HEK293 (cell line): ENCODE data around the gene FLT3LG.
"Not testable (repeated sequence)": the region's sequence is repeated elsewhere in the genome, so short reads cannot be mapped to it uniquely, and the experiment has no call there.

ENCODE experiments used
- CTCF ChIA-PET: fragments of 350-600 bp; formaldehyde crosslinking; extraction: SDS; loops from one replicate; lab custom pipeline; 2021; ENCODE audit warnings: antibody characterized with exemption; lab: Yijun Ruan, JAX
- POLR2A ChIA-PET: fragments of 300-600 bp; formaldehyde crosslinking; extraction: SDS; loops from one replicate; lab custom pipeline; 2020; ENCODE audit warnings: antibody characterized with exemption, inconsistent platforms; lab: Yijun Ruan, JAX
- H3K27ac ChIP-seq: fragments of 200-500 bp; sonication (Bioruptor generic); 2 replicates; pipeline ENCODE4 v1.5.1; 2014; ENCODE audit warnings: low read depth, low read length, control low read depth, inconsistent platforms; ENCODE audit errors: extremely low read depth
- H3K36me3 ChIP-seq, 2 experiments: fragments of 200-500 bp in 1 of 2; sonication (Bioruptor generic) in 1 of 2; 1 replicate in 1 of 2; 2 replicates in 1 of 2; pipeline ENCODE4 v1.5.1; 2014 to 2017; ENCODE audit warnings: inconsistent platforms in 2 of 2, low read length in 2 of 2; ENCODE audit not compliant: control insufficient read depth in 2 of 2, insufficient read depth in 1 of 2
- H3K4me1 ChIP-seq: fragments of 200-500 bp; sonication (Bioruptor generic); 2 replicates; pipeline ENCODE4 v1.5.1; 2014; ENCODE audit warnings: mild to moderate bottlenecking, low read length, inconsistent platforms; ENCODE audit not compliant: control insufficient read depth, insufficient read depth
- H3K4me3 ChIP-seq: 2 replicates; pipeline ENCODE4 v1.5.1; 2011; ENCODE audit warnings: low read depth, mild to moderate bottlenecking, control low read depth, low read length, moderate library complexity
- H3K9me3 ChIP-seq: fragments of 200-500 bp; sonication (Bioruptor generic); 2 replicates; pipeline ENCODE4 v1.5.1; 2014; ENCODE audit warnings: low read depth, low read length, inconsistent platforms; ENCODE audit not compliant: control insufficient read depth, insufficient read depth
- SCRT1 ChIP-seq: fragments of 450-650 bp; formaldehyde crosslinking; IDR thresholded peaks from 2 replicates; pipeline ENCODE4 v1.5.1; 2016; ENCODE audit warnings: missing biosample characterization, missing genetic modification characterization, borderline replicate concordance
- ZBTB20 ChIP-seq: fragments of 450-650 bp; formaldehyde crosslinking; IDR thresholded peaks from 2 replicates; pipeline ENCODE4 v1.5.1; 2016; ENCODE audit warnings: missing biosample characterization, missing genetic modification characterization
- ZBTB48 ChIP-seq: fragments of 450-650 bp; formaldehyde crosslinking; IDR thresholded peaks from 2 replicates; pipeline ENCODE4 v1.5.1; 2016; ENCODE audit warnings: missing biosample characterization, missing genetic modification characterization
- ZNF121 ChIP-seq: fragments of 450-650 bp; formaldehyde crosslinking; IDR thresholded peaks from 2 replicates; pipeline ENCODE4 v1.5.1; 2016; ENCODE audit warnings: missing biosample characterization, missing genetic modification characterization
- ZNF132 ChIP-seq: fragments of 450-650 bp; formaldehyde crosslinking; IDR thresholded peaks from 2 replicates; pipeline ENCODE4 v1.5.1; 2017; ENCODE audit warnings: missing biosample characterization, missing genetic modification characterization, borderline replicate concordance
- ZNF561 ChIP-seq: fragments of 450-650 bp; IDR thresholded peaks from 2 replicates; pipeline ENCODE4 v1.5.1; 2018; ENCODE audit warnings: missing biosample characterization, missing genetic modification characterization, borderline replicate concordance
- ZNF76 ChIP-seq: fragments of 450-650 bp; formaldehyde crosslinking; IDR thresholded peaks from 2 replicates; pipeline ENCODE4; 2016; ENCODE audit warnings: low read depth, missing biosample characterization, missing genetic modification characterization, borderline replicate concordance
- TF ChIP-seq, protein P1 (sequence below): fragments of 450-650 bp; formaldehyde crosslinking; IDR thresholded peaks from 2 replicates; pipeline ENCODE4 v1.5.1; 2016; ENCODE audit warnings: missing biosample characterization, missing genetic modification characterization
- TF ChIP-seq, protein P2 (sequence below): fragments of 450-650 bp; formaldehyde crosslinking; IDR thresholded peaks from 2 replicates; pipeline ENCODE4 v1.5.1; 2016; ENCODE audit warnings: missing biosample characterization, missing genetic modification characterization
- TF ChIP-seq, protein P3 (sequence below): fragments of 450-650 bp; formaldehyde crosslinking; IDR thresholded peaks from 2 replicates; pipeline ENCODE4 v1.5.1; 2016; ENCODE audit warnings: missing biosample characterization, missing genetic modification characterization
- TF ChIP-seq, protein P4 (sequence below): fragments of 450-650 bp; formaldehyde crosslinking; IDR thresholded peaks from 2 replicates; pipeline ENCODE4 v1.5.1; 2017; ENCODE audit warnings: missing biosample characterization, missing genetic modification characterization
- TF ChIP-seq, protein P5 (sequence below): fragments of 450-650 bp; formaldehyde crosslinking; IDR thresholded peaks from 2 replicates; pipeline ENCODE4 v1.5.1; 2016; ENCODE audit warnings: missing biosample characterization, missing genetic modification characterization, borderline replicate concordance

The FLT3LG gene

DNA sequence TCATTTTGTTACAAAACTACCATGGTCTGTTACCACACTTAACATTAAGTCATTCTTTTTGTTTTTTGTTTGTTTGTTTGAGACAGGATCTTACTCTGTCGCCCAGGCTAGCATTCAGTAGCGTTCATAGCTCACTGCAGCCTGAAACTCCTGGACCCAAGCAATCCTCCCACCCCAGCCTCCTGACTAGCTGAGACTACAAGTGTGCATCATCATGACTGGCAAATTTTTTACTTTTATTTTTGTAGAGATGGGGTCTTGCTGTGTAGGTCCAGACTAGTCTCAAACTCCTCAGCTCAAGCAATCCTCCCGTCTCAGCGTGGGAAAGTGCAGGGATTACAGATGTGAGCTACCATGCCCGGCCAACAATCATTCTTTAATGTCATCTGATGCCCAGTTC, 17.7 kb upstream of the FLT3LG start:
- Histone ChIP-seq H3K36me3 (peaks cover 12 to 19% of the 10 kb centered on the region in 2 experiments), H3K9me3 (no peaks in the 10 kb centered on the region), H3K27ac (no peak overlapping the region), H3K4me1 (0 out of 2 replicates have a peak, but pooled peaks cover 6% of the 10 kb centered on the region), H3K4me3 (no peak overlapping the region)
- ChIA-PET POLR2A (interaction anchor here (0.6 to 1.3 kb wide), 2 partner anchors 39 to 103 kb away, joined by 4 read pairs; no protein-coding TSS in a partner anchor), CTCF (interaction anchor here (0.6 to 4.3 kb wide), 4 partner anchors 14 to 74 kb away, joined by 3 to 24 read pairs (median 10); partner anchors contain the start of gene FLT3LG)
- TF ChIP-seq, protein P1, sequence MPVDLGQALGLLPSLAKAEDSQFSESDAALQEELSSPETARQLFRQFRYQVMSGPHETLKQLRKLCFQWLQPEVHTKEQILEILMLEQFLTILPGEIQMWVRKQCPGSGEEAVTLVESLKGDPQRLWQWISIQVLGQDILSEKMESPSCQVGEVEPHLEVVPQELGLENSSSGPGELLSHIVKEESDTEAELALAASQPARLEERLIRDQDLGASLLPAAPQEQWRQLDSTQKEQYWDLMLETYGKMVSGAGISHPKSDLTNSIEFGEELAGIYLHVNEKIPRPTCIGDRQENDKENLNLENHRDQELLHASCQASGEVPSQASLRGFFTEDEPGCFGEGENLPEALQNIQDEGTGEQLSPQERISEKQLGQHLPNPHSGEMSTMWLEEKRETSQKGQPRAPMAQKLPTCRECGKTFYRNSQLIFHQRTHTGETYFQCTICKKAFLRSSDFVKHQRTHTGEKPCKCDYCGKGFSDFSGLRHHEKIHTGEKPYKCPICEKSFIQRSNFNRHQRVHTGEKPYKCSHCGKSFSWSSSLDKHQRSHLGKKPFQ (tag by site-specific recombination), result no peak
- TF ChIP-seq ZNF121 (tag by site-specific recombination), result peak; percentile 62; the same call in 1 of the 2 replicates
- no peak for TF ChIP-seq SCRT1 (tag by site-specific recombination)
- TF ChIP-seq ZNF76 (tag by site-specific recombination), result no peak
- TF ChIP-seq, protein P2, sequence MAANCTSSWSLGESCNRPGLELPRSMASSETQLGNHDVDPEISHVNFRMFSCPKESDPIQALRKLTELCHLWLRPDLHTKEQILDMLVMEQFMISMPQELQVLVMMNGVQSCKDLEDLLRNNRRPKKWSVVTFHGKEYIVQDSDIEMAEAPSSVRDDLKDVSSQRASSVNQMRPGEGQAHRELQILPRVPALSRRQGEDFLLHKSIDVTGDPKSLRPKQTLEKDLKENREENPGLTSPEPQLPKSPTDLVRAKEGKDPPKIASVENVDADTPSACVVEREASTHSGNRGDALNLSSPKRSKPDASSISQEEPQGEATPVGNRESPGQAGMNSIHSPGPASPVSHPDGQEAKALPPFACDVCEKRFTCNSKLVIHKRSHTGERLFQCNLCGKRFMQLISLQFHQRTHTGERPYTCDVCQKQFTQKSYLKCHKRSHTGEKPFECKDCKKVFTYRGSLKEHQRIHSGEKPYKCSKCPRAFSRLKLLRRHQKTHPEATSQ (tag by site-specific recombination), result no peak
- TF ChIP-seq, protein P3, sequence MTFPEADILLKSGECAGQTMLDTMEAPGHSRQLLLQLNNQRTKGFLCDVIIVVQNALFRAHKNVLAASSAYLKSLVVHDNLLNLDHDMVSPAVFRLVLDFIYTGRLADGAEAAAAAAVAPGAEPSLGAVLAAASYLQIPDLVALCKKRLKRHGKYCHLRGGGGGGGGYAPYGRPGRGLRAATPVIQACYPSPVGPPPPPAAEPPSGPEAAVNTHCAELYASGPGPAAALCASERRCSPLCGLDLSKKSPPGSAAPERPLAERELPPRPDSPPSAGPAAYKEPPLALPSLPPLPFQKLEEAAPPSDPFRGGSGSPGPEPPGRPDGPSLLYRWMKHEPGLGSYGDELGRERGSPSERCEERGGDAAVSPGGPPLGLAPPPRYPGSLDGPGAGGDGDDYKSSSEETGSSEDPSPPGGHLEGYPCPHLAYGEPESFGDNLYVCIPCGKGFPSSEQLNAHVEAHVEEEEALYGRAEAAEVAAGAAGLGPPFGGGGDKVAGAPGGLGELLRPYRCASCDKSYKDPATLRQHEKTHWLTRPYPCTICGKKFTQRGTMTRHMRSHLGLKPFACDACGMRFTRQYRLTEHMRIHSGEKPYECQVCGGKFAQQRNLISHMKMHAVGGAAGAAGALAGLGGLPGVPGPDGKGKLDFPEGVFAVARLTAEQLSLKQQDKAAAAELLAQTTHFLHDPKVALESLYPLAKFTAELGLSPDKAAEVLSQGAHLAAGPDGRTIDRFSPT (tag by site-specific recombination), result no peak
- TF ChIP-seq ZBTB48 (tag by site-specific recombination), result no peak

DNA sequence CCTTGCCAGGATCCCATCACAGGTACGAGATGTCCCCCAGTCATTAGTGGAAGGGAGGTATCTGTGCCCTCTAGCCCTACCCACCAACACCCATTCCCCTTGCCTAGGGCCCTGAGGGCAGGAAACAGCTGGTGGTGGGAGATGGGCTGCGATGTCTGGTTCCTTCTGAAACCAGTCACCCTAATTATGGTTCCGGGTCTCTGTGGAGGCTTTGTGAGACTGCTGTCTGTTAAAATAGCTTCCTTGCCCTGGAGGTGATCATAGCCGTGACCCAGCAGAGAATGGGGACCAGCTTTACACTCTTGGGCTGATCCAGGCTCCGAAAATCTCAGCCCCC, 15.5 kb upstream of the FLT3LG start:
- ChIA-PET POLR2A (interaction anchor here (1.0 kb wide), 1 partner anchor 15 kb away, joined by 3 read pairs; the partner anchor contains the start of gene FLT3LG), CTCF (interaction anchor here (0.6 to 4.3 kb wide), 7 partner anchors 15 to 260 kb away, joined by 3 to 24 read pairs (median 4); partner anchors contain the start of gene FLT3LG)
- 0 out of 2 replicates have a peak, but pooled peaks cover 6% of the 10 kb centered on the region for H3K4me1 ChIP-seq
- no peak overlapping the region for H3K4me3 ChIP-seq
- peaks cover 12 to 19% of the 10 kb centered on the region in 2 experiments for H3K36me3 ChIP-seq
- H3K27ac ChIP-seq, result no peak overlapping the region
- no peak for TF ChIP-seq ZNF561 (tag by site-specific recombination)
- TF ChIP-seq, protein P4, sequence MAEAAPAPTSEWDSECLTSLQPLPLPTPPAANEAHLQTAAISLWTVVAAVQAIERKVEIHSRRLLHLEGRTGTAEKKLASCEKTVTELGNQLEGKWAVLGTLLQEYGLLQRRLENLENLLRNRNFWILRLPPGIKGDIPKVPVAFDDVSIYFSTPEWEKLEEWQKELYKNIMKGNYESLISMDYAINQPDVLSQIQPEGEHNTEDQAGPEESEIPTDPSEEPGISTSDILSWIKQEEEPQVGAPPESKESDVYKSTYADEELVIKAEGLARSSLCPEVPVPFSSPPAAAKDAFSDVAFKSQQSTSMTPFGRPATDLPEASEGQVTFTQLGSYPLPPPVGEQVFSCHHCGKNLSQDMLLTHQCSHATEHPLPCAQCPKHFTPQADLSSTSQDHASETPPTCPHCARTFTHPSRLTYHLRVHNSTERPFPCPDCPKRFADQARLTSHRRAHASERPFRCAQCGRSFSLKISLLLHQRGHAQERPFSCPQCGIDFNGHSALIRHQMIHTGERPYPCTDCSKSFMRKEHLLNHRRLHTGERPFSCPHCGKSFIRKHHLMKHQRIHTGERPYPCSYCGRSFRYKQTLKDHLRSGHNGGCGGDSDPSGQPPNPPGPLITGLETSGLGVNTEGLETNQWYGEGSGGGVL (tag by site-specific recombination), result 0 out of 2 replicates have a peak, but pooled peaks have one; percentile 7
- no peaks in the 10 kb centered on the region for H3K9me3 ChIP-seq

DNA sequence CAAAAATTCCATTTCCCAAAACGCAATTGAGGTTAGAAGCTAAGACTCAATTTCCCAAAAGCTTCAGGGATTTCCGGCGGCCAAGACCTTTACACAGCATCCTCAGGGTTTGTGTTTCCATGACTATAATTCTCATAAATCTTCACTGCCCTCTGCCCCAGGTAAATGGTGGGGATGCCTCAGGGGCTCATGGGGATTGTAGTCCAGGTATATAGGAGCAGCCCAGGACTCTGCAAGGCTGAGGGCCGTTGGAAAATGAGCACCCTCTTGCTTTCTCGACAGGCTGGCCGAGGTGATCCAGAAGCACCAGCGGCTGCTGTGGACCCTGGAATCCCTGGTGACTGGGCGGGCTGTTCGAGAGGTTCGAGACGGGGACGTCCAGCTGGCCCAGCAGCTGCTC, 14.6 kb upstream of the FLT3LG start:
- no peaks in the 10 kb centered on the region for H3K4me1 ChIP-seq
- 0 out of 2 replicates have a peak overlapping the region, but pooled peaks have one; percentile 17 for H3K27ac ChIP-seq
- ChIA-PET POLR2A (no interaction called here), CTCF (interaction anchor here (1.0 to 4.3 kb wide), 4 partner anchors 11 to 22 kb away, joined by 3 to 24 read pairs (median 6); partner anchors contain the start of gene FLT3LG)
- H3K36me3 ChIP-seq, result peaks cover 12 to 19% of the 10 kb centered on the region in 2 experiments
- no peak overlapping the region for H3K4me3 ChIP-seq
- H3K9me3 ChIP-seq, result no peaks in the 10 kb centered on the region
- TF ChIP-seq ZNF132, result no peak
- 0 out of 2 replicates have a peak, but pooled peaks have one; percentile 22 for TF ChIP-seq ZBTB20
- TF ChIP-seq, protein P5, sequence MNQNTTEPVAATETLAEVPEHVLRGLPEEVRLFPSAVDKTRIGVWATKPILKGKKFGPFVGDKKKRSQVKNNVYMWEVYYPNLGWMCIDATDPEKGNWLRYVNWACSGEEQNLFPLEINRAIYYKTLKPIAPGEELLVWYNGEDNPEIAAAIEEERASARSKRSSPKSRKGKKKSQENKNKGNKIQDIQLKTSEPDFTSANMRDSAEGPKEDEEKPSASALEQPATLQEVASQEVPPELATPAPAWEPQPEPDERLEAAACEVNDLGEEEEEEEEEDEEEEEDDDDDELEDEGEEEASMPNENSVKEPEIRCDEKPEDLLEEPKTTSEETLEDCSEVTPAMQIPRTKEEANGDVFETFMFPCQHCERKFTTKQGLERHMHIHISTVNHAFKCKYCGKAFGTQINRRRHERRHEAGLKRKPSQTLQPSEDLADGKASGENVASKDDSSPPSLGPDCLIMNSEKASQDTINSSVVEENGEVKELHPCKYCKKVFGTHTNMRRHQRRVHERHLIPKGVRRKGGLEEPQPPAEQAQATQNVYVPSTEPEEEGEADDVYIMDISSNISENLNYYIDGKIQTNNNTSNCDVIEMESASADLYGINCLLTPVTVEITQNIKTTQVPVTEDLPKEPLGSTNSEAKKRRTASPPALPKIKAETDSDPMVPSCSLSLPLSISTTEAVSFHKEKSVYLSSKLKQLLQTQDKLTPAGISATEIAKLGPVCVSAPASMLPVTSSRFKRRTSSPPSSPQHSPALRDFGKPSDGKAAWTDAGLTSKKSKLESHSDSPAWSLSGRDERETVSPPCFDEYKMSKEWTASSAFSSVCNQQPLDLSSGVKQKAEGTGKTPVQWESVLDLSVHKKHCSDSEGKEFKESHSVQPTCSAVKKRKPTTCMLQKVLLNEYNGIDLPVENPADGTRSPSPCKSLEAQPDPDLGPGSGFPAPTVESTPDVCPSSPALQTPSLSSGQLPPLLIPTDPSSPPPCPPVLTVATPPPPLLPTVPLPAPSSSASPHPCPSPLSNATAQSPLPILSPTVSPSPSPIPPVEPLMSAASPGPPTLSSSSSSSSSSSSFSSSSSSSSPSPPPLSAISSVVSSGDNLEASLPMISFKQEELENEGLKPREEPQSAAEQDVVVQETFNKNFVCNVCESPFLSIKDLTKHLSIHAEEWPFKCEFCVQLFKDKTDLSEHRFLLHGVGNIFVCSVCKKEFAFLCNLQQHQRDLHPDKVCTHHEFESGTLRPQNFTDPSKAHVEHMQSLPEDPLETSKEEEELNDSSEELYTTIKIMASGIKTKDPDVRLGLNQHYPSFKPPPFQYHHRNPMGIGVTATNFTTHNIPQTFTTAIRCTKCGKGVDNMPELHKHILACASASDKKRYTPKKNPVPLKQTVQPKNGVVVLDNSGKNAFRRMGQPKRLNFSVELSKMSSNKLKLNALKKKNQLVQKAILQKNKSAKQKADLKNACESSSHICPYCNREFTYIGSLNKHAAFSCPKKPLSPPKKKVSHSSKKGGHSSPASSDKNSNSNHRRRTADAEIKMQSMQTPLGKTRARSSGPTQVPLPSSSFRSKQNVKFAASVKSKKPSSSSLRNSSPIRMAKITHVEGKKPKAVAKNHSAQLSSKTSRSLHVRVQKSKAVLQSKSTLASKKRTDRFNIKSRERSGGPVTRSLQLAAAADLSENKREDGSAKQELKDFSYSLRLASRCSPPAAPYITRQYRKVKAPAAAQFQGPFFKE, result no peak

DNA sequence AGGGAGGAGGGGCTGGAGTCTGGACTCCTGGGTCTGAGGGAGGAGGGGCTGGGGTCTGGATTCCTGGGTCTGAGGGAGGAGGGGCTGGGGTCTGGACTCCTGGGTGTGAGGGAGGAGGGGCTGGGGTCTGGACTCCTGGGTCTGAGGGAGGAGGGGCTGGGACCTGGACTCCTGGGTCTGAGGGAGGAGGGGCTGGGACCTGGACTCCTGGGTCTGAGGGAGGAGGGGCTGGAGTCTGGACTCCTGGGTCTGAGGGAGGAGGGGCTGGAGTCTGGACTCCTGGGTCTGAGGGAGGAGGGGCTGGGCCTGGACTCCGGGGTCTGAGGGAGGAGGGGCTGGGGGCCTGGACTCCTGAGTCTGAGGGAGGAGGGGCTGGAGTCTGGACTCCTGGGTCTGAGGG, 12.9 kb upstream of the FLT3LG start:
- H3K4me3 ChIP-seq, H3K9me3 ChIP-seq, CTCF ChIA-PET, H3K27ac ChIP-seq, H3K4me1 ChIP-seq: not testable (repeated sequence)
- H3K36me3 ChIP-seq, result peaks cover 17% of the 10 kb centered on the region in 2 experiments
- POLR2A ChIA-PET, result interaction anchor here (0.6 kb wide), 1 partner anchor 144 kb away, joined by 3 read pairs; no protein-coding TSS in a partner anchor
